GM12878 (cell line): ENCODE results near the gene FBXO3. TPM values are rescaled to one million over a fixed set of nuclear protein-coding genes. Genes with fewer than 3 reads are reported as not detected.

Experiments used
- ATAC-seq: fragments of 200-7000 bp; cut with Tn5 transposase; 3 replicates; pipeline ENCODE4 v1.9.1; 2020; ENCODE audit warnings: mild to moderate bottlenecking, moderate library complexity
- BruUV-seq: library from RNA; stranded (reverse); fragments of 400-500 nt; replicated peaks from 2 replicates; lab custom pipeline; 2021; lab: Mats Ljungman, UMichigan
- CTCF ChIA-PET: fragments of 300-600 bp; sonication (Branson Sonifier 250); formaldehyde crosslinking; extraction: SDS; loops from one replicate; lab custom pipeline; 2021; ENCODE audit warnings: inconsistent platforms; lab: Yijun Ruan, JAX
- POLR2A ChIA-PET: fragments of 350-600 bp; formaldehyde crosslinking; extraction: SDS; loops from one replicate; lab custom pipeline; 2021; ENCODE audit warnings: inconsistent platforms; lab: Charles Lee
- RAD21 ChIA-PET: fragments of 300-600 bp; sonication (Branson Sonifier 250); formaldehyde crosslinking; loops from one replicate; lab custom pipeline; 2023; ENCODE audit warnings: antibody characterized with exemption; ENCODE audit not compliant: unreplicated experiment; lab: Charles Lee
- SMC1A ChIA-PET: fragments of 300-600 bp; sonication (Branson Sonifier 250); formaldehyde crosslinking; loops from one replicate; lab custom pipeline; 2023; ENCODE audit not compliant: unreplicated experiment, uncharacterized antibody; lab: Charles Lee
- DNase-seq: peaks from one replicate; pipeline ENCODE4 v3.0.0-alpha.2; 2011; ENCODE audit warnings: low read depth, low spot score
- FAIRE-seq: peaks from 3 replicates; lab custom pipeline; 2011; peaks lifted over from hg19 to GRCh38; lab: Jason Lieb, UNC
- H2AFZ ChIP-seq: 2 replicates; pipeline ENCODE4 v1.6.0; 2011; ENCODE audit warnings: low read depth, low read length, control low read depth; ENCODE audit not compliant: control insufficient read depth
- H3K27ac ChIP-seq: 2 replicates; pipeline ENCODE4 v1.5.1; 2011; ENCODE audit warnings: control low read depth; ENCODE audit not compliant: control insufficient read depth, insufficient read depth
- H3K27me3 ChIP-seq, 2 experiments: replicated peaks in 1 of 2; 2 replicates each; pipeline versions ENCODE4 v1.6.0 to v1.6.1; 2011; ENCODE audit warnings: low read length in 1 of 2; ENCODE audit not compliant: control insufficient read depth in 2 of 2, insufficient read depth in 2 of 2
- H3K36me3 ChIP-seq, 2 experiments: 2 replicates each; pipeline ENCODE4 v1.5.1; 2011; ENCODE audit warnings: low read length in 1 of 2; ENCODE audit not compliant: control insufficient read depth in 2 of 2, insufficient read depth in 2 of 2
- H3K4me1 ChIP-seq: 2 replicates; pipeline ENCODE4 v1.6.1; 2011; ENCODE audit warnings: mild to moderate bottlenecking, low read length, moderate library complexity, mixed read lengths; ENCODE audit not compliant: control insufficient read depth, insufficient read depth
- H3K4me2 ChIP-seq: 2 replicates; pipeline ENCODE4 v1.6.0; 2011; ENCODE audit warnings: control low read depth; ENCODE audit not compliant: control insufficient read depth, insufficient read depth
- H3K4me3 ChIP-seq: fragments of 200-600 bp; sonication (generic); 2 replicates; pipeline ENCODE4 v1.5.1; 2016
- H3K79me2 ChIP-seq: 2 replicates; pipeline ENCODE4 v1.6.0; 2011; ENCODE audit warnings: low read length; ENCODE audit not compliant: control insufficient read depth, insufficient read depth
- H3K9ac ChIP-seq: 2 replicates; pipeline ENCODE4 v1.8.0; 2011; ENCODE audit warnings: low read length, control low read depth, mixed read lengths; ENCODE audit not compliant: control insufficient read depth, insufficient read depth
- H3K9me3 ChIP-seq: replicated peaks from 3 replicates; pipeline ENCODE4 v1.5.1; 2011; ENCODE audit warnings: mild to moderate bottlenecking, low read length; ENCODE audit not compliant: control insufficient read depth, insufficient read depth
- H4K20me1 ChIP-seq: 2 replicates; pipeline ENCODE4 v1.6.0; 2011; ENCODE audit not compliant: control insufficient read depth, insufficient read depth
- ASH2L ChIP-seq: fragments of 300-600, 200-600 bp; sonication (generic); IDR thresholded peaks from 2 replicates; pipeline ENCODE4 v1.6.1; 2017; ENCODE audit warnings: low read depth, mild to moderate bottlenecking, borderline replicate concordance
- ATF7 ChIP-seq: fragments of 450-650 bp; IDR thresholded peaks from 2 replicates; pipeline ENCODE4 v1.6.1; 2016; ENCODE audit warnings: low read depth, mild to moderate bottlenecking
- BMI1 ChIP-seq: fragments of 450-650 bp; IDR thresholded peaks from 2 replicates; pipeline ENCODE4 v1.6.1; 2016; ENCODE audit warnings: mild to moderate bottlenecking, moderate library complexity, borderline replicate concordance
- BRCA1 ChIP-seq: IDR thresholded peaks from 2 replicates; pipeline ENCODE4 v1.6.1; 2011; ENCODE audit warnings: low read depth, low read length, improper control_type of control experiment
- CREM ChIP-seq: IDR thresholded peaks from 2 replicates; pipeline ENCODE4 v1.6.1; 2014; ENCODE audit warnings: antibody characterized with exemption, low read depth
- E2F8 ChIP-seq: fragments of 450-650 bp; IDR thresholded peaks from 2 replicates; pipeline ENCODE4 v1.6.1; 2018; ENCODE audit warnings: mild to moderate bottlenecking, low read depth, moderate library complexity; ENCODE audit not compliant: partially characterized antibody
- HDAC6 ChIP-seq: fragments of 200-600 bp; sonication (generic); IDR thresholded peaks from one replicate; pipeline ENCODE4 v1.8.0; 2017; ENCODE audit warnings: antibody characterized with exemption; ENCODE audit not compliant: unreplicated experiment
- MLLT1 ChIP-seq: fragments of 450-650 bp; IDR thresholded peaks from 2 replicates; pipeline ENCODE4 v1.6.1; 2016; ENCODE audit warnings: mild to moderate bottlenecking
- NR2C2 ChIP-seq: IDR thresholded peaks from 2 replicates; pipeline ENCODE4 v1.6.1; 2011; ENCODE audit warnings: borderline replicate concordance, low read depth; ENCODE audit not compliant: control insufficient read depth, insufficient read length
- NR2F1 ChIP-seq: fragments of 450-650 bp; conservative IDR thresholded peaks from 2 replicates; pipeline ENCODE4 v1.6.1; 2017; ENCODE audit warnings: mild to moderate bottlenecking
- RB1 ChIP-seq: fragments of 450-650 bp; formaldehyde crosslinking; IDR thresholded peaks from 2 replicates; pipeline ENCODE4 v1.6.1; 2017; ENCODE audit warnings: mild to moderate bottlenecking, borderline replicate concordance
- SMARCA5 ChIP-seq: fragments of 450-650 bp; IDR thresholded peaks from 2 replicates; pipeline ENCODE4 v1.6.1; 2017; ENCODE audit warnings: mild to moderate bottlenecking
- YBX1 ChIP-seq: fragments of 450-650 bp; IDR thresholded peaks from 2 replicates; pipeline ENCODE4 v1.6.1; 2016; ENCODE audit warnings: antibody characterized with exemption
- ZNF274 ChIP-seq: IDR thresholded peaks from one replicate; pipeline ENCODE4 v1.8.0; 2011; ENCODE audit not compliant: insufficient read length, insufficient read depth
- WGBS: methylation state at CpG from one replicate; pipeline ENCODE4 v1.1.6; 2016; ENCODE audit warnings: low lambda C conversion rate; ENCODE audit not compliant: insufficient replicate concordance, insufficient coverage; ENCODE audit errors: missing lambda C conversion rate; 5-methylcytosine and 5-hydroxymethylcytosine counted together
- in situ Hi-C: fragments of 300-500 bp; cut with MboI; formaldehyde crosslinking; loops from 9 replicates; pipeline ENCODE4 v1.14.3; 2018; ENCODE audit warnings: mixed read lengths
- intact Hi-C: fragments of 100-400 bp; cut with micrococcal nuclease; formaldehyde crosslinking; loops from one replicate; pipeline ENCODE4 v1.14.2; 2022; ENCODE audit not compliant: unreplicated experiment
- polyA plus RNA-seq, 11 experiments: library from polyadenylated mRNA; depleted of rRNA in 4 of 11; unstranded in 6 of 11; stranded (reverse) in 5 of 11; fragments of >200 nt; fragmentation: Nextera tagmentation in 4 of 11; fragmentation: Illumina TruSeq in 1 of 11; extraction: Ambion mirVana in 4 of 11; extraction: Trizol in 1 of 11; gene quantifications; 1 replicate in 1 of 11; 2 replicates in 10 of 11; pipeline versions ENCODE4 v1.2.1 to v1.2.3, GENCODE V29; 2011 to 2016; ENCODE audit warnings: inconsistent platforms in 2 of 11, missing spikeins in 2 of 11, low read depth in 1 of 11
- total RNA-seq, 4 experiments: library from RNA; depleted of rRNA in 3 of 4; stranded (reverse); fragments of >200 nt in 3 of 4; fragmentation: Illumina TruSeq in 1 of 4; extraction: Trizol in 1 of 4; gene quantifications; 2 replicates each; pipeline versions ENCODE4 v1.2.1 to v1.2.3, GENCODE V29; 2013 to 2021
- TF ChIP-seq, protein P1 (sequence below): fragments of 450-650 bp; formaldehyde crosslinking; IDR thresholded peaks from 2 replicates; pipeline ENCODE4 v1.4.0; 2020; ENCODE audit warnings: mild to moderate bottlenecking, moderate library complexity

The FBXO3 gene
- total and polyA plus RNA-seq, 10 of the 15 experiments (the other 5 are each of a cell fraction or from before 2014, with no cell fraction given), result 8.9 to 33.4 (median 13.8) TPM

DNA sequence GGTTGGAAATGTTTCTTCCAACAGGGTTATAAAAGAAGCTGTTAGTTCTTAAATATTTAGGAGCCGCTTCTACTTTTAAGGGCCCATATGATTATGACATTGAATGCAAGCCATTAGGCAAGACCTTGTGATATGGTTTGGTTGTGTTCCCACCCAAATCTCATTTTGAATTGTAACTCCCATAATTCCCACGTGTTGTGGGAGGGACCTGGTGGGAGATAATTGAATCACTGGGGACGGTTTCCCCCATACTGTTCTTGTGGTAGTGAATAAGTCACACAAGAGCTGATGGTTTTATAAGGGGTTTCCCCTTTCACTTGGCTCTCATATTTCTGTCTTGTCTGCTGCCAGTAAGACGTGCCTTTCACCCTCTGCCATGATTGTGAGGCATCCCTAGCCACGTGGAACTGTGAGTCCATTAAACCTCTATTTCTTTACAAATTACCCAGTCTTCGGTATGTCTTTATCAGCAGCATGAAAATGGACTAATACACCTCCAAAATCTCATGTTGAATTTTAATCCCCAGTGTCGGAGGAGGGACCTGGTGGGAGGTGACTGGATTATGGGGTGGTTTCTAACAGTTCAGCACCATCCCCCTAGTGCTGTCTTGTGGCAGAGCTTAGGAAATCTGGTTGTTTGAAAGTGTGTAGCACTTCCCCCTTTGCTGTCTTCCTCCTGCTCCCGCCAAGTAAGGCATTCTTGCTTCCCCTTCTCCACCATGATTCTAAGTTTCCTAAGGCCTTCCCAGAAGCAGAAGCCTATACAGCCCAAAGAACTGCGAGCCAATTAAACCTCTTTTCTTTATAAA, 42.4 kb downstream of the FBXO3 start:
- Histone ChIP-seq H3K9me3 (no peaks in the 10 kb centered on the region), H3K4me1 (peaks cover 17% of the 10 kb centered on the region), H4K20me1 (no peaks in the 10 kb centered on the region), H3K27me3 (no peaks in the 10 kb centered on the region), H3K9ac (peak overlapping the region; percentile 26; the same call in 1 of the 2 replicates), H3K4me2 (peak overlapping the region; percentile 83), H2AFZ (peak overlapping the region; percentile 15), H3K27ac (peak overlapping the region; percentile 64), H3K36me3 (peaks cover 0 to 4% of the 10 kb centered on the region in 2 experiments; a peak in 1 of 4 replicates), H3K79me2 (peaks cover 58% of the 10 kb centered on the region), H3K4me3 (peak overlapping the region; percentile 49)
- ATAC-seq (peak; percentile 33), FAIRE-seq (no peak), DNase-seq (no peak)
- CTCF ChIA-PET, result interaction anchor here (0.6 to 1.2 kb wide), 4 partner anchors 8 to 1467 kb away, joined by 3 to 10 read pairs (median 5); no protein-coding TSS in a partner anchor
- POLR2A ChIA-PET, result no interaction called here
- TSS peak; percentile 92 for BruUV-seq
- WGBS, result 31% methylated on average over 9 of the region's 9 CpGs
- SMC1A ChIA-PET, result interaction anchor here (0.9 to 3.5 kb wide), 4 partner anchors 8 to 16 kb away, joined by 3 to 17 read pairs (median 8); no protein-coding TSS in a partner anchor
- in situ Hi-C loops, result no loop called here
- intact Hi-C loops, result no loop called here
- RAD21 ChIA-PET, result interaction anchor here (0.6 to 3.6 kb wide), 5 partner anchors 9 to 29 kb away, joined by 3 to 22 read pairs (median 4); no protein-coding TSS in a partner anchor
- TF ChIP-seq ZNF274 (no peak), NR2C2 (no peak), BRCA1 (no peak), ATF7 (no peak), NR2F1 (no peak), CREM (no peak), SMARCA5 (no peak), MLLT1 (no peak), BMI1 (no peak), RB1 (no peak), E2F8 (no peak), YBX1 (no peak), HDAC6 (no peak), ASH2L (no peak)
- TF ChIP-seq, protein P1, sequence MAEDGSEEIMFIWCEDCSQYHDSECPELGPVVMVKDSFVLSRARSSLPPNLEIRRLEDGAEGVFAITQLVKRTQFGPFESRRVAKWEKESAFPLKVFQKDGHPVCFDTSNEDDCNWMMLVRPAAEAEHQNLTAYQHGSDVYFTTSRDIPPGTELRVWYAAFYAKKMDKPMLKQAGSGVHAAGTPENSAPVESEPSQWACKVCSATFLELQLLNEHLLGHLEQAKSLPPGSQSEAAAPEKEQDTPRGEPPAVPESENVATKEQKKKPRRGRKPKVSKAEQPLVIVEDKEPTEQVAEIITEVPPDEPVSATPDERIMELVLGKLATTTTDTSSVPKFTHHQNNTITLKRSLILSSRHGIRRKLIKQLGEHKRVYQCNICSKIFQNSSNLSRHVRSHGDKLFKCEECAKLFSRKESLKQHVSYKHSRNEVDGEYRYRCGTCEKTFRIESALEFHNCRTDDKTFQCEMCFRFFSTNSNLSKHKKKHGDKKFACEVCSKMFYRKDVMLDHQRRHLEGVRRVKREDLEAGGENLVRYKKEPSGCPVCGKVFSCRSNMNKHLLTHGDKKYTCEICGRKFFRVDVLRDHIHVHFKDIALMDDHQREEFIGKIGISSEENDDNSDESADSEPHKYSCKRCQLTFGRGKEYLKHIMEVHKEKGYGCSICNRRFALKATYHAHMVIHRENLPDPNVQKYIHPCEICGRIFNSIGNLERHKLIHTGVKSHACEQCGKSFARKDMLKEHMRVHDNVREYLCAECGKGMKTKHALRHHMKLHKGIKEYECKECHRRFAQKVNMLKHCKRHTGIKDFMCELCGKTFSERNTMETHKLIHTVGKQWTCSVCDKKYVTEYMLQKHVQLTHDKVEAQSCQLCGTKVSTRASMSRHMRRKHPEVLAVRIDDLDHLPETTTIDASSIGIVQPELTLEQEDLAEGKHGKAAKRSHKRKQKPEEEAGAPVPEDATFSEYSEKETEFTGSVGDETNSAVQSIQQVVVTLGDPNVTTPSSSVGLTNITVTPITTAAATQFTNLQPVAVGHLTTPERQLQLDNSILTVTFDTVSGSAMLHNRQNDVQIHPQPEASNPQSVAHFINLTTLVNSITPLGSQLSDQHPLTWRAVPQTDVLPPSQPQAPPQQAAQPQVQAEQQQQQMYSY (CRISPR knock-in tag), result no peak
